Measurements from ENCODE around the gene KCNQ4.

KCNQ4 gene

DNA sequence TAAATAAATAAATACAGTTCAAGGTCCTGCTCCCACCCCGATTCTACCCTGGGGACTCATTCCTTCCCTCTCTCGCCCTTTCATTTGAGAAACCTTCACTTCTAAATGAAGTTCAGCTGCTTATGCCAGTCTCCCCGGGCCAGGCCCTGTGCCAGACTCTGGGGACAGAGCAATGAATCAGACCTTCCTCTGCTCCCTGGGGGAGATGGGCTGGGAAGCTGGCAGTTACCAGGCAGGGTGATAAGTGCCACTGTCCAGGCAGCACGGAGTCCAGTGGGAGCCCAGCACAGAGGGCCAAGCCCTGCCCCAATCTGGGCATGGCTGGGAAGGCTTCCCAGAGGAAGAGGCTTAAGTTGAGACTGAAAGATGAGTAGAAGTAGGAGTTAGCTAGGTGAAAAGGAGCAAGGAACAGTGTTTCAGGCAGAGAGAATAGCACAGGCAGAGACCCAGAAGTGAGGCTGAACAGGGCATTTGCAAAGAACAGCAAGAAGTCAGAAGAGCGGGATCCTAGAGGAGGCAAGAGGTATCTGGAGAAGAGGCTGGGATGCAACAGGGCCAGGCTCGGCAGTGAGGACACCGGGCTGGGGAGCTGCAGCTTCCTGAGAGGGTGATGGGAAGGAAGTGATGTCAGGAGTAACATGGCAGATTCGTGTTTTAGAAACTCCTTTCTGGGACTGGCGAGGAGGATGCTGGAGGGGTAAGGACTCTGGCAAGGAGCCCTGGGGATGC, 13.5 kb downstream of the KCNQ4 start:
- no peak for DNase-seq

GRCh38 chr1:40797668-40798010, 14.1 kb downstream of the KCNQ4 start:
- DNase-seq: no peak

DNA sequence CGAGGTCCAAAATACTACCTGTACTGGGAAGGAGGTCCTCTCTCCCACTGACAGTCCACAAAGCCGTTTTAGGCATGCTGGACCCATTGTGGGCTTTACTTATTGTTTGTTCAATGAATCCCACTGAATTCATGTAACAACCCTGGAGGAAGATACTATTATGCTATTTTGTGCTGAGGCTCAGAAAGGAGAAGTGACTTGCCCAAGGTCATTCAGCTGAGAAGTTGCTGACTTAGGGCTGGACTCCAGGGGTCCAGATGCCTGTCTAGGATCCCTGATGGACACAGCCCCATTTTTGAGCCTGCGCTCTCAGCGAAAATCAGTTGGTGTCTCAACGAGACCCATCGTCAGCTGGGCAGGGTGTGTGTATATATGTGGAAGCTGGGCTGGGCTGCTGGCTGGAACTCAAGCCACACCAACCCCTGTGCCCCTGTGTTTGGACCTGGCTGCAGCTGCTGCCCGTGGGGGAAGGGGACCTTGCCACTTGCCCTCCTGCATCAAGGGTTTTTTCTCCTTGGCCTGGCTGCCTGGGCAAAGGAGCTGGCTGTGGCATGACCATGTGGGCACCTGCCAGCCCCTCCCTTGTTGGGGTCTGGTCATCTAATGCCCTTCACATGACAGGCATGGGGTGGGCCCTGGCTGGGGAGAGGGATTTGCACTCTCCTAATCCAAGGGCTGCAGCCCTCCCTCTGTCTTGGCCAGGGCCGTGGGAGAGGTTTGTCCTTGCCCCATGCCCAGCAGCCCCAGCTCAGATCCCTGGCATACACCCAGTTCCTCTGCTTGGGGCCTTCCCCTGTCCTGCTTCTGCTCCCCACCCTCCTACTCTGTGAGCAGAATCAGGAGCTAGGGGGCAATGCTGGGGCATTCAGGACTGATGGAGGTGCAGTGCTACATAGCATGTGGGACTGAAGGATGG, 15.0 kb downstream of the KCNQ4 start:
- peak; percentile 63 for DNase-seq

GRCh38 chr1:40799351-40799867, 15.8 kb downstream of the KCNQ4 start:
- peak; percentile 82 for DNase-seq

DNA sequence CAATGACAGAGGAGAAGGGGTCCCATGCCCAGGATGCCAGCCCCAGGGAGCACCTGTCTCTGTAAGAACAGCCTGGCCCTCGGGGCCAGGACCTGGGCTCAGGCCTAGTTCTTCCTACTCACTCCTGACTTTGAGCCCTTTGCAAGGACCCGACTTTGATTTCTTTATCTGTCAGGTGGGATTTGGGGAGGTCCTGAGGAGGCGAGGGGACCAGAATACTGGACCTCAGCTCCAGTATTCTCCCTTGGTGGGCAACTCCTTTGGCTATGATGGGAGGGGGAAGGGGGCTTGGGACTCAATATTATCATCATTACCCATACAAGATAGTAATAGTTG, 18.1 kb downstream of the KCNQ4 start:
- DNase-seq: no peak

- peak; percentile 90 for DNase-seq
These were observed 18.6 kb downstream of the KCNQ4 start for GRCh38 chr1:40802078-40802741.

DNA sequence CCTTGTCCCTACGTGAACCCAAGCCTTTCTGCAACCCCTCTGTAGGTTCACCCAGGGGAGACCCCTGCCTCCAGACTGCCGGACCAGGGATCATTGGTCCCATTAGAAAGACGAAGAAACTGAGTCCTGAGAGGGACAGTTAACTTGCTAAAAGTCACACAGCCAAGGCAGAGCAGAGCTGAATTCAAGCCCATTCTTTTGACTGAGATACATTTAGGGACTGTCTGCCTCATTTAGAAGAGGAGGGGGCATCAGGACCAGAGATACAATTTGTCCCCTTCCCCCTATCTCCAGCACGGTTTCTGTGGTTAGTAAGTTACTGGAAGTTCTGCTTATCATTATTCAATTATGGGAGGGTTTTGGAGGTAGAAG, 19.1 kb downstream of the KCNQ4 start:
- no peak for DNase-seq

- DNase-seq: no peak
These were observed 19.9 kb downstream of the KCNQ4 start for GRCh38 chr1:40803447-40803846.

DNA sequence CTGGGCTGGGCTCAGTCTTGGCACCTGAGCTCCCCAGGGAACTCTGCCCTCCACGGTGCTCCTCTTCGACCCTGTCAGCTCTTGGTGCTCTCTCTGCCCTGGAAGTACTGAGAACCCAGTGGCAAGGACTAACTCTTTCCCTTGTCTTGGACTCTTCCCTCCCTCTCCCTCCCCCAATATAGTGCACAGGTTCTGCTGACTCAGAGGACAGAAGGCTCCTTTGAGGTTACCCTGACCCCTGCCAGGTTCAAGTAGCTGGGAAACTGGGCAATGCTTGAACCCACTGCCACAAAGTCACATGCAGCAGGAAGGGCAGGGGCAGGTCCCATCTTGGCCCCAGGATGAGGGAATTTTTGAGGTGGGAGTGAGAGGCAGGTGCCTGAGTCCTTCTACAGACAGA, 20.3 kb downstream of the KCNQ4 start:
- DNase-seq: no peak

GRCh38 chr1:40806240-40806639, 22.7 kb downstream of the KCNQ4 start:
- no peak for DNase-seq

GRCh38 chr1:40806731-40807695, 23.4 kb downstream of the KCNQ4 start:
- DNase-seq: peak; percentile 86

DNA sequence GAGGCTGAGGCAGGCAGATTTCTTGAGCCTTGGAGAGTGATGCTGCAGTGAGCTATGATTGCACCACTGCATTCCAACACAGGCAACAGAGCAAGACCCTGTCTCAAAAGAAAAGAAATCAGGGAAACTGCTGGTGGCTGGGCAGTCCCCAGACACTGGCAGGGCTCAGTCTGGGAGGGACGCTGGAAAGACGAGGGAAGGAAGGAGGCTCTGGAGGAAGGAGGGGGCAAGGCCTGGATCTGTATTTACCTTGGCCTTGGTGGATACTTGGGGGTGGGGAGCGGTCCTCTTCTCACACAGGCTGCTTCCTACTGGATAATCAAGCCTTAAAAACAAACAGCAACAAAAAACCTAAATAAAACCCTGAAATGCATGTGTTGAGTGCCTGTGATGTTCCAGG, 24.4 kb downstream of the KCNQ4 start:
- no peak for DNase-seq

- DNase-seq: no peak
These were observed 24.9 kb downstream of the KCNQ4 start for GRCh38 chr1:40808444-40808843.

- no peak for DNase-seq
These were observed 25.3 kb downstream of the KCNQ4 start for GRCh38 chr1:40808909-40809308.

GRCh38 chr1:40810927-40811326, 27.3 kb downstream of the KCNQ4 start:
- no peak for DNase-seq

GRCh38 chr1:40815420-40815819, 31.8 kb downstream of the KCNQ4 start:
- DNase-seq: no peak

DNA sequence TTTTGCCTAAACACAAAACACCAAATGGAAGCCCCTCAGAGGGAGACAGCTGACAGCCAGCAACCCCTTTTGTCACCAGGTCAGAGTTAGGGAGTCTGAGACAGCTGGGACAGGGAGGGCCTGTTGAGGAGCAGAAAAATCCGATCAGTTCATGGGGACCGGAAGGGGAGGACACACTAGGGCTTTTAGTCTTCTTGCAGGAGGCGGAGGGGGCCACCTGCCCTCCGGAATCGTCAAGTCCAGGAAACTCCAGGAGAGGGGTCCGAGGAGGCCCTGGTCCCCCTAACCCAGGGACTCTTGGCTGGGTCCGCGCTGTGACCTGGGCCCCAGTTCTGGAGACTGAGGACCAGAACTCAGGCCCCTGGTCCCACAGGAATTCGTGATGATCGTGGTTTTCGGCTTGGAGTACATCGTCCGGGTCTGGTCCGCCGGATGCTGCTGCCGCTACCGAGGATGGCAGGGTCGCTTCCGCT, 34.2 kb downstream of the KCNQ4 start:
- no peak for DNase-seq

DNA sequence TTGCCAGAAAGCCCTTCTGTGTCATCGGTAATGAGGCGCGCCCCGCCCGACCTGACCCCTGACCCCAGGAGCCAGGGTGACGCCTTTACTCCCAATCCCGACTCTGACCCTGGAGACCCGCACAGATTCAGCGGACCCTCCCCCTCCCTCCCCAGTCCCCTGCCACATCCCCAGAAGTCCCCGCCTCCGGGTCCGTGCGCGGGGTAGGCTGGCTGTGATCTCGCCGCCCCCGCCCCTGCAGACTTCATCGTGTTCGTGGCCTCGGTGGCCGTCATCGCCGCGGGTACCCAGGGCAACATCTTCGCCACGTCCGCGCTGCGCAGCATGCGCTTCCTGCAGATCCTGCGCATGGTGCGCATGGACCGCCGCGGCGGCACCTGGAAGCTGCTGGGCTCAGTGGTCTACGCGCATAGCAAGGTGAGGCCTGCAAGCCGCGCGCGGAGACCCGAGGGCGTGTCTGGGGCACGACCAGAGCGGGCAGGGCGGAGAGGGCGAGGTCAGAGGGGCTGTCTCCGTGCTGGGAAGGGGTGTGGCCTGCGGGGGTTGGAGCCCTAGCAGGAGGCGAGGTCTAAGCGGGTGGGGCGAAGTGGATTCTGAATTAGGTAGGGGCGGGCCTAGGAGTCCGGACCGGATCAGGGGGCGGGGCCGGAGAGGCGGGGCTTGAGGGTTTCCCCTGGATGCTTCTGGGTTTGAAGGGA, 34.8 kb downstream of the KCNQ4 start:
- DNase-seq: peak; percentile 79

DNA sequence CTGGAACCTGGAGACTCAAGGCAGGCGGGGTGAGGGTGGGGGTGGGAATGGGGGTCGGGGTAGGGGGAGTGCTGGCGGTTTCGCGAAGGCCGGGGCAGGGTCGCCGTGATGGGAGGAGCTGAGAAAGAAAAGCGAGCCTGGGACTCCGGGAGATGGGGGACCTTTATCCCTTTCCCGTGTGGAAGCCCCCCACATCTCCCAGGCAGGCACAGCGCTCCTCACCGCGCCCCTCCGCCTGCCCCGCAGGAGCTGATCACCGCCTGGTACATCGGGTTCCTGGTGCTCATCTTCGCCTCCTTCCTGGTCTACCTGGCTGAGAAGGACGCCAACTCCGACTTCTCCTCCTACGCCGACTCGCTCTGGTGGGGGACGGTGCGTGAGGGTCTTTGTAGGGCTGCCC, 35.5 kb downstream of the KCNQ4 start:
- no peak for DNase-seq

DNA sequence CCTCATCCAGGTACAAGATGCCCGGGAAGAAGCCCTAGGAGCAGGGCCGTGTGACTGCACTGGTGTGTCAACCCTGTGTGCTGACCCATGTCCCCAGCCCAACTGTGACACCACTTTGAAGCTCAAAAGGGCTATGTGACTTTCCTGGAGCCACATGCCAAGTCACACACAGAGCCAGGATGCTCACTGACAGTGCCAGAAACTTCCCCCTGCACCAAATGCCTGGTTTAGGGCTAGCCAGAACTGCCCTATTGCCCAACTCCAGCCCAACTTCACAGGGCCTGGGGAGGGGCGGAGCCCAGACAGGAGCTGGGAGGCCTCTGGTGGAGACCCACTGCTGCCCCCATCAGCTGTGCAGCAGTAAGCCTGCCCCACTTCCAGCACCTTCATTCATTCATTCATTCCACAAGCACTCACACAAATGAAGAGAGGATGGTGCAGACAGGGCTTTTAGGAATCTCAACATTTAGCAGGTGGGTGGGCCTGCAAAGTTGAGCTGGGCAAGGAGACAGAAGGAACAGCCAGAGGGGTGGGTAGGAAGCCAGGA, 36.7 kb downstream of the KCNQ4 start:
- no peak for DNase-seq
